ENCODE measurements around the gene RALGDS. TPM values are rescaled to one million over a fixed set of nuclear protein-coding genes. Genes with fewer than 3 reads are reported as not detected.

RALGDS gene
- total RNA-seq, 1 experiment from 2014 or later, result 40.1 TPM

DNA sequence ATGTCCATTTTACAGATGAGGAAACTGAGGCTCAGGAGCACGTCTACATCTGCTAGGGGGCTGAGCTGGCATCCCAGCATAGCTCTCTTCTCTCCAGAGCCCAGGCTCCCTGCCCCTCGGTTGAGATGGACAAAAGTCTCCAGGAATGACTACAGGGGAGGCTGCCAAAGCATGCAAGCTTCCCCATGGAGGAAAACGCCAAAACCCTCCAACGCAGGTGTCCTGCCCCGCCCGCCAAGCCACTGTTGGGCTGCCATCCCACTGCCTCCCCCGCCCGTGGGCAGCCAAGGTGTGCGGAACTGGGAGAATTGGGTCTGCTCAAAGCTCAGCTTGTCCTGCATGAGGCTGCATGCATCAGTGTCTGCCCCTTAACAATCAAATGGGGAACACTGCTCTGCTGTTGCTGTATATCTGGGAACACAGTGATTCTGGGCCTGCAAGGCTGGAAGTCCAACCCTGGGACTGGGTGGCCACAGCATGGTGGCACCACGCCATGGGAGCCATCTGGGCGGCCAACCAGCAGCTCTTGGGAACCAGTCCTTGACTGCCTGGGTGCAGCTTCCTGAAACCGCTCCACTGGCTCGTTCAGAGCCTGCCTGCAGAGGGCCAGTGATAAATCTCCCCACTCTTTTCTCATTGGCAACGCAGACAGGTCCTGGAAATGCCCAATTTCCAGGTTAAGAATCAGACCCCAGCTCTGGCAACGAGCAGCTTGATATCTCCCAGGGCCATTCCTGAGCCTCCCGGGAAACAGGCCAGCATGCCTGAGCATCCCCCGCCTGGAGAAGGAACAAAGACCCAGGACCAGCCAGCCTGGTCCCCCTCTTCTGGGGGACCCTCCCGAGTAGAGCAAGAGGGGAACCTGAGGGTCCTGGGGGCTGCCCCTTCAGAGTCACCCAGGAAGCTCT, 3.5 kb downstream of the RALGDS start:
- no peak overlapping the region for H3K4me3 ChIP-seq (ENCODE audit: low read depth, low read length, poor library complexity, severe bottlenecking)
- peaks cover 46% of the 10 kb centered on the region for H3K4me1 ChIP-seq (ENCODE audit: insufficient read depth, low read length, poor library complexity, severe bottlenecking)
- CTCF ChIA-PET, result interaction anchor here (1.5 kb wide), 1 partner anchor 27 kb away, joined by 4 read pairs; no protein-coding TSS in a partner anchor
- BruUV-seq (replicated peaks), result no TSS peak
- POLR2A ChIA-PET (ENCODE audit: low non-redundant PET), result no interaction called here
- no peaks in the 10 kb centered on the region for H3K27me3 ChIP-seq (replicated peaks; ENCODE audit: insufficient read depth, low read depth, low read length, poor library complexity)
- DNase-seq (ENCODE audit: low spot score), result no peak
- intact Hi-C loops (cut with micrococcal nuclease; ENCODE audit: unreplicated experiment), result no loop called here
- H3K36me3 ChIP-seq (ENCODE audit: insufficient read depth, low read length, poor library complexity, severe bottlenecking), result no peaks in the 10 kb centered on the region
- H3K9me3 ChIP-seq (ENCODE audit: low read depth, low read length, poor library complexity, severe bottlenecking), result no peaks in the 10 kb centered on the region
- TF ChIP-seq CTCF (conservative IDR thresholded peaks at IDR 0.05; ENCODE audit: low read depth, low read length) (no peak), EZH2 (IDR thresholded peaks at IDR 0.05; ENCODE audit: borderline replicate concordance, low read depth, low read length, poor library complexity, severe bottlenecking) (no peak)
- peak overlapping the region; percentile 10 for H3K27ac ChIP-seq (ENCODE audit: low read depth, low read length, poor library complexity, severe bottlenecking)

- BruUV-seq (replicated peaks), result no TSS peak
- CTCF ChIA-PET, result interaction anchor here (0.9 kb wide), 1 partner anchor 28 kb away, joined by 3 read pairs; no protein-coding TSS in a partner anchor
- POLR2A ChIA-PET (ENCODE audit: low non-redundant PET), result no interaction called here
- Histone ChIP-seq H3K27me3 (replicated peaks; ENCODE audit: insufficient read depth, low read depth, low read length, poor library complexity) (no peaks in the 10 kb centered on the region), H3K4me1 (ENCODE audit: insufficient read depth, low read length, poor library complexity, severe bottlenecking) (peaks cover 45% of the 10 kb centered on the region), H3K9me3 (ENCODE audit: low read depth, low read length, poor library complexity, severe bottlenecking) (no peaks in the 10 kb centered on the region), H3K27ac (ENCODE audit: low read depth, low read length, poor library complexity, severe bottlenecking) (peak overlapping the region; percentile 62), H3K4me3 (ENCODE audit: low read depth, low read length, poor library complexity, severe bottlenecking) (no peak overlapping the region), H3K36me3 (ENCODE audit: insufficient read depth, low read length, poor library complexity, severe bottlenecking) (no peaks in the 10 kb centered on the region)
- DNase-seq (ENCODE audit: low spot score), result no peak
- TF ChIP-seq CTCF (conservative IDR thresholded peaks at IDR 0.05; ENCODE audit: low read depth, low read length) (no peak), EZH2 (IDR thresholded peaks at IDR 0.05; ENCODE audit: borderline replicate concordance, low read depth, low read length, poor library complexity, severe bottlenecking) (no peak)
- intact Hi-C loops (cut with micrococcal nuclease; ENCODE audit: unreplicated experiment), result no loop called here
These were observed 4.5 kb downstream of the RALGDS start for GRCh38 chr9:133116346-133117231.

DNA sequence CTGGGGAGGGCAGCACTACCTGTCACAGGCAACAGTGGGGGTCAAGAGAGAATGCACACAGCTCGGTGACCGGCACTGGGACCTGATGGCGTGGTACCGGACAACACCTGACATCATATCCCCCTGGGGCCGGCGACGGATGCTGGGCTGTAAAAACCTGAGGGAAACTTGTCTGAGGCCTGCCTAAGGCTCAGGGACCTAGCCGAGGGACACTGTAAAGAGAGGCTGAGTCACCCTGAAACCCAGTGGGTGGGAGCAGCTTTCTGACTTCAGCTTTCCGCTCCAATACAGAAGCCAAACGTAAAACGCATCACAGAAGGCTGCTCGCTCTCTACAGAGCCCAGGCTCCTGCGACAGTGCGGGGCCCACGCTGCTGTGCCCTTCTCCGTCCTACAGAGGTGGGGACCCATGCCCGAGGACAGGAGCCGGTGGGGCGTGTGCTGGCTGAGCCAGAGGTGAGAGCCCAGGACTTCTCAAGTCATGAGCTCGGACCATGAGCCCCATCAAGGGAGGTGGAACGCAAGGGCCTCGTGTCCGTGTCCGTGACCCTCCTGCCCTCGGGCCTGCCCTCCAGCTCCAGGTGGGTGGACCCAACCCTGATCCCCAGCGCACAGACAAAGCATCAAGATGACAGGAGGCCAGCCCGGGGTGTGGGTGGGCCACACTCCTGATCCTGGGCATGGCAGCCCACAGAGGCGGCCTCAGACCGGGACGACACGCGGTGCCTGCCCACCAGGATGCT, 5.3 kb downstream of the RALGDS start:
- Histone ChIP-seq H3K4me1 (ENCODE audit: insufficient read depth, low read length, poor library complexity, severe bottlenecking) (peaks cover 41% of the 10 kb centered on the region), H3K9me3 (ENCODE audit: low read depth, low read length, poor library complexity, severe bottlenecking) (no peaks in the 10 kb centered on the region), H3K27ac (ENCODE audit: low read depth, low read length, poor library complexity, severe bottlenecking) (peak overlapping the region; percentile 62), H3K36me3 (ENCODE audit: insufficient read depth, low read length, poor library complexity, severe bottlenecking) (no peaks in the 10 kb centered on the region), H3K4me3 (ENCODE audit: low read depth, low read length, poor library complexity, severe bottlenecking) (no peak overlapping the region), H3K27me3 (replicated peaks; ENCODE audit: insufficient read depth, low read depth, low read length, poor library complexity) (no peaks in the 10 kb centered on the region)
- POLR2A ChIA-PET (ENCODE audit: low non-redundant PET), result no interaction called here
- CTCF ChIA-PET, result interaction anchor here (0.9 kb wide), 1 partner anchor 28 kb away, joined by 3 read pairs; no protein-coding TSS in a partner anchor
- BruUV-seq (replicated peaks), result no TSS peak
- DNase-seq (ENCODE audit: low spot score), result peak; percentile 81
- TF ChIP-seq EZH2 (IDR thresholded peaks at IDR 0.05; ENCODE audit: borderline replicate concordance, low read depth, low read length, poor library complexity, severe bottlenecking), result no peak
- no peak for TF ChIP-seq CTCF (conservative IDR thresholded peaks at IDR 0.05; ENCODE audit: low read depth, low read length)
- intact Hi-C loops (cut with micrococcal nuclease; ENCODE audit: unreplicated experiment), result no loop called here

Measured in A673 (cell line).